Loucy (cell line): ENCODE results near the gene NRXN3.

ENCODE experiments used
- H2AFZ ChIP-seq: fragments of 200-600 bp; sonication (generic); 2 replicates; pipeline ENCODE4 v1.6.0; 2016; ENCODE audit warnings: antibody characterized with exemption, mild to moderate bottlenecking, low read length, moderate library complexity
- H3F3A ChIP-seq: fragments of 200-600 bp; 2 replicates; pipeline ENCODE4 v1.6.0; 2016; ENCODE audit warnings: antibody characterized with exemption, low read depth, mild to moderate bottlenecking
- H3K27me3 ChIP-seq: fragments of 200-600 bp; sonication (generic); 2 replicates; pipeline ENCODE4 v1.6.1; 2014; ENCODE audit warnings: low read length, mild to moderate bottlenecking; ENCODE audit not compliant: insufficient read depth, poor library complexity, severe bottlenecking
- H3K36me3 ChIP-seq: fragments of 200-600 bp; sonication (generic); 2 replicates; pipeline ENCODE4 v1.6.1; 2016; ENCODE audit warnings: low read length; ENCODE audit not compliant: insufficient read depth
- H3K4me1 ChIP-seq: fragments of 200-600 bp; sonication (generic); 2 replicates; pipeline ENCODE4 v1.5.1; 2014; ENCODE audit warnings: low read length, mild to moderate bottlenecking; ENCODE audit not compliant: insufficient read depth, poor library complexity, severe bottlenecking
- H3K4me2 ChIP-seq: fragments of 200-600 bp; sonication (generic); 2 replicates; pipeline ENCODE4 v1.6.0; 2014; ENCODE audit warnings: antibody characterized with exemption, low read length, low read depth, mild to moderate bottlenecking; ENCODE audit not compliant: poor library complexity, severe bottlenecking
- H3K4me3 ChIP-seq: fragments of 200-600 bp; sonication (generic); 2 replicates; pipeline ENCODE4 v1.5.1; 2014; ENCODE audit warnings: low read length, mild to moderate bottlenecking, mixed read lengths; ENCODE audit not compliant: poor library complexity, severe bottlenecking
- H3K79me2 ChIP-seq: fragments of 200-600 bp; sonication (generic); 2 replicates; pipeline ENCODE4 v1.6.1; 2014; ENCODE audit warnings: low read length; ENCODE audit not compliant: insufficient read depth
- H3K9ac ChIP-seq: fragments of 200-600 bp; sonication (generic); 2 replicates; pipeline ENCODE4 v1.6.0; 2014; ENCODE audit warnings: mild to moderate bottlenecking, low read depth, low read length, moderate library complexity; ENCODE audit not compliant: poor library complexity, severe bottlenecking
- H3K9me2 ChIP-seq: fragments of 200-600 bp; sonication (generic); replicated peaks from 2 replicates; pipeline ENCODE4 v1.6.1; 2016; ENCODE audit warnings: low read depth, low read length, mixed read lengths
- H3K9me3 ChIP-seq: fragments of 200-600 bp; sonication (generic); 2 replicates; pipeline ENCODE4 v1.6.1; 2014; ENCODE audit warnings: mild to moderate bottlenecking, antibody characterized with exemption, low read length, low read depth; ENCODE audit not compliant: insufficient read depth
- H4K20me1 ChIP-seq: fragments of 200-600 bp; sonication (generic); 2 replicates; pipeline ENCODE4 v1.6.0; 2014; ENCODE audit warnings: antibody characterized with exemption, low read length, mild to moderate bottlenecking; ENCODE audit not compliant: insufficient read depth, poor library complexity, severe bottlenecking
- CTCF ChIP-seq: fragments of 200-600 bp; sonication (generic); conservative IDR thresholded peaks from 2 replicates; pipeline ENCODE4 v1.5.1; 2014; ENCODE audit warnings: mild to moderate bottlenecking, antibody characterized with exemption, low read length
- EZH2phosphoT487 ChIP-seq: fragments of 200-600 bp; IDR thresholded peaks from 2 replicates; pipeline ENCODE4 v1.6.1; 2018; ENCODE audit warnings: antibody characterized with exemption, mild to moderate bottlenecking, moderate library complexity, borderline replicate concordance

The NRXN3 gene

GRCh38 chr14:79009286-79009685 lies 839.1 kb downstream of the NRXN3 start:
- no peaks in the 10 kb centered on the region for H3K9me2 ChIP-seq
- no peak overlapping the region for H3K4me2 ChIP-seq
- H3K4me1 ChIP-seq, result no peaks in the 10 kb centered on the region
- H3K27me3 ChIP-seq, result no peaks in the 10 kb centered on the region
- H3K9me3 ChIP-seq, result no peaks in the 10 kb centered on the region
- H3K4me3 ChIP-seq, result no peak overlapping the region
- H3K36me3 ChIP-seq, result no peaks in the 10 kb centered on the region
- H3K9ac ChIP-seq, result no peak overlapping the region
- H4K20me1 ChIP-seq, result no peaks in the 10 kb centered on the region
- H3K79me2 ChIP-seq, result no peaks in the 10 kb centered on the region
- H2AFZ ChIP-seq, result no peak overlapping the region
- H3F3A ChIP-seq, result no peaks in the 10 kb centered on the region
- no peak for TF ChIP-seq EZH2phosphoT487
- no peak for TF ChIP-seq CTCF

- Histone ChIP-seq H3K9ac (no peak overlapping the region), H3K4me3 (no peak overlapping the region), H3K4me2 (no peak overlapping the region), H2AFZ (no peak overlapping the region), H3K36me3 (no peaks in the 10 kb centered on the region), H3K27me3 (no peaks in the 10 kb centered on the region), H3K4me1 (no peaks in the 10 kb centered on the region), H3K9me2 (no peaks in the 10 kb centered on the region), H3K9me3 (no peaks in the 10 kb centered on the region), H4K20me1 (no peaks in the 10 kb centered on the region), H3F3A (no peaks in the 10 kb centered on the region), H3K79me2 (no peaks in the 10 kb centered on the region)
- TF ChIP-seq CTCF (peak; percentile 49), EZH2phosphoT487 (no peak)
Observed at GRCh38 chr14:79011091-79011919, 841.1 kb downstream of the NRXN3 start.

- Histone ChIP-seq H3K79me2 (no peaks in the 10 kb centered on the region), H3K4me2 (no peak overlapping the region), H3K9me3 (no peaks in the 10 kb centered on the region), H3F3A (no peaks in the 10 kb centered on the region), H3K27me3 (no peaks in the 10 kb centered on the region), H3K36me3 (no peaks in the 10 kb centered on the region), H3K4me1 (no peaks in the 10 kb centered on the region), H3K9ac (no peak overlapping the region), H4K20me1 (no peaks in the 10 kb centered on the region), H3K4me3 (no peak overlapping the region), H2AFZ (no peak overlapping the region), H3K9me2 (no peaks in the 10 kb centered on the region)
- TF ChIP-seq CTCF, result no peak
- TF ChIP-seq EZH2phosphoT487, result no peak
Observed at GRCh38 chr14:79011920-79012204, 841.7 kb downstream of the NRXN3 start.
